ENCODE data around the gene RING1.

The RING1 gene

GRCh38 chr6:33171880-33172687 is 36.2 kb upstream of the RING1 start:
- in situ Hi-C loops (cut with HindIII; ENCODE audit: low sequenced_read_pairs), result no loop called here

GRCh38 chr6:33172688-33173534 is 35.4 kb upstream of the RING1 start:
- in situ Hi-C loops (cut with HindIII; ENCODE audit: low sequenced_read_pairs), result no loop called here

- in situ Hi-C loops (cut with HindIII; ENCODE audit: low sequenced_read_pairs), result no loop called here
These were observed 34.6 kb upstream of the RING1 start for GRCh38 chr6:33173535-33174180.

GRCh38 chr6:33174784-33175183 is 33.5 kb upstream of the RING1 start:
- in situ Hi-C loops (cut with HindIII; ENCODE audit: low sequenced_read_pairs), result no loop called here

GRCh38 chr6:33175436-33176069 is 32.7 kb upstream of the RING1 start:
- in situ Hi-C loops (cut with HindIII; ENCODE audit: low sequenced_read_pairs), result no loop called here

- in situ Hi-C loops (cut with HindIII; ENCODE audit: low sequenced_read_pairs), result no loop called here
These were observed 31.4 kb upstream of the RING1 start for GRCh38 chr6:33176906-33177305.

- in situ Hi-C loops (cut with HindIII; ENCODE audit: low sequenced_read_pairs), result no loop called here
These were observed 30.5 kb upstream of the RING1 start for GRCh38 chr6:33177552-33178446.

GRCh38 chr6:33178755-33179475 is 29.4 kb upstream of the RING1 start:
- in situ Hi-C loops (cut with HindIII; ENCODE audit: low sequenced_read_pairs), result no loop called here

GRCh38 chr6:33181141-33181540 is 27.2 kb upstream of the RING1 start:
- in situ Hi-C loops (cut with HindIII; ENCODE audit: low sequenced_read_pairs), result no loop called here

GRCh38 chr6:33183071-33183683 is 25.1 kb upstream of the RING1 start:
- in situ Hi-C loops (cut with HindIII; ENCODE audit: low sequenced_read_pairs), result no loop called here

GRCh38 chr6:33185190-33185589 is 23.1 kb upstream of the RING1 start:
- in situ Hi-C loops (cut with HindIII; ENCODE audit: low sequenced_read_pairs), result no loop called here

- in situ Hi-C loops (cut with HindIII; ENCODE audit: low sequenced_read_pairs), result no loop called here
These were observed 22.6 kb upstream of the RING1 start for GRCh38 chr6:33185654-33186187.

GRCh38 chr6:33187809-33188208 is 20.5 kb upstream of the RING1 start:
- in situ Hi-C loops (cut with HindIII; ENCODE audit: low sequenced_read_pairs), result no loop called here

- in situ Hi-C loops (cut with HindIII; ENCODE audit: low sequenced_read_pairs), result no loop called here
These were observed 19.1 kb upstream of the RING1 start for GRCh38 chr6:33189164-33189563.

GRCh38 chr6:33189625-33190448 is 18.5 kb upstream of the RING1 start:
- in situ Hi-C loops (cut with HindIII; ENCODE audit: low sequenced_read_pairs), result no loop called here

- in situ Hi-C loops (cut with HindIII; ENCODE audit: low sequenced_read_pairs), result no loop called here
These were observed 17.7 kb upstream of the RING1 start for GRCh38 chr6:33190504-33191107.

GRCh38 chr6:33191383-33192104 is 16.8 kb upstream of the RING1 start:
- in situ Hi-C loops (cut with HindIII; ENCODE audit: low sequenced_read_pairs), result no loop called here
